ENCODE measurements around the gene EYS. TPM values are rescaled to one million over a fixed set of nuclear protein-coding genes. Genes with fewer than 3 reads are reported as not detected.

EYS gene
- total RNA-seq, 1 experiment from 2014 or later: not detected

GRCh38 chr6:64683682-64684081 lies 1023.3 kb downstream of the EYS start:
- intact Hi-C loops (cut with micrococcal nuclease): no loop called here
- H3K4me1 ChIP-seq (ENCODE audit: control insufficient read depth in 1 of 2, insufficient read depth in 2 of 2, low read length in 2 of 2): no peaks in the 10 kb centered on the region
- no peaks in the 10 kb centered on the region for H4K20me1 ChIP-seq (ENCODE audit: insufficient read depth)
- no peak overlapping the region for H3K4me3 ChIP-seq (replicated peaks in 1 of 2; ENCODE audit: low read depth in 1 of 2, low read length in 2 of 2)
- BruUV-seq (replicated peaks): no TSS peak
- H3K36me3 ChIP-seq (ENCODE audit: control insufficient read depth in 1 of 2, insufficient read depth in 2 of 2, low read length in 2 of 2): no peaks in the 10 kb centered on the region
- RAD21 ChIA-PET (ENCODE audit: low non-redundant PET in 1 of 2, low total read pairs in 2 of 2, uncharacterized antibody in 2 of 2, unreplicated experiment in 2 of 2): no interaction called here
- DNase-seq (ENCODE audit: low read depth, low spot score) (no peak), ATAC-seq (no peak)
- POLR2A ChIA-PET: no interaction called here
- H3K27me3 ChIP-seq (ENCODE audit: insufficient read depth, low read length): no peaks in the 10 kb centered on the region
- CTCF ChIA-PET: no interaction called here
- no peaks in the 10 kb centered on the region for H3K9me2 ChIP-seq (ENCODE audit: insufficient read depth)
- H3K79me2 ChIP-seq (ENCODE audit: insufficient read depth, low read length): no peaks in the 10 kb centered on the region
- H2AFZ ChIP-seq (ENCODE audit: low read depth, low read length, poor library complexity, severe bottlenecking): no peak overlapping the region
- H3K9ac ChIP-seq (ENCODE audit: low read length): no peak overlapping the region
- TF ChIP-seq YY1 (IDR thresholded peaks at IDR 0.05; ENCODE audit: extremely low read depth, insufficient replicate concordance, low read depth, low read length) (no peak), JUND (IDR thresholded peaks at IDR 0.05) (no peak), ELF1 (IDR thresholded peaks at IDR 0.05; ENCODE audit: borderline replicate concordance, low read depth) (no peak), ZFX (IDR thresholded peaks at IDR 0.05) (no peak), TCF7L2 (IDR thresholded peaks at IDR 0.05; ENCODE audit: borderline replicate concordance, extremely low read depth, insufficient read depth, insufficient read length) (no peak)
- H3K9me3 ChIP-seq (ENCODE audit: control insufficient read depth in 1 of 2, insufficient read depth in 1 of 2, low read depth in 1 of 2, low read length in 2 of 2): peaks cover 7 to 17% of the 10 kb centered on the region in 2 experiments; a peak in 2 of 4 replicates
- no peak overlapping the region for H3K4me2 ChIP-seq (ENCODE audit: low read length)
- H3K27ac ChIP-seq (ENCODE audit: low read depth, low read length): no peak overlapping the region

- RAD21 ChIA-PET (ENCODE audit: low non-redundant PET in 1 of 2, low total read pairs in 2 of 2, uncharacterized antibody in 2 of 2, unreplicated experiment in 2 of 2): no interaction called here
- Histone ChIP-seq H3K9ac (ENCODE audit: low read length) (no peak overlapping the region), H3K9me2 (ENCODE audit: insufficient read depth) (no peaks in the 10 kb centered on the region), H2AFZ (ENCODE audit: low read depth, low read length, poor library complexity, severe bottlenecking) (no peak overlapping the region), H3K4me2 (ENCODE audit: low read length) (no peak overlapping the region), H3K9me3 (ENCODE audit: control insufficient read depth in 1 of 2, insufficient read depth in 1 of 2, low read depth in 1 of 2, low read length in 2 of 2) (peaks cover 8 to 17% of the 10 kb centered on the region in 2 experiments; a peak in 2 of 4 replicates), H4K20me1 (ENCODE audit: insufficient read depth) (no peaks in the 10 kb centered on the region), H3K4me3 (replicated peaks in 1 of 2; ENCODE audit: low read depth in 1 of 2, low read length in 2 of 2) (no peak overlapping the region), H3K27me3 (ENCODE audit: insufficient read depth, low read length) (no peaks in the 10 kb centered on the region), H3K4me1 (ENCODE audit: control insufficient read depth in 1 of 2, insufficient read depth in 2 of 2, low read length in 2 of 2) (no peaks in the 10 kb centered on the region), H3K27ac (ENCODE audit: low read depth, low read length) (no peak overlapping the region), H3K79me2 (ENCODE audit: insufficient read depth, low read length) (no peaks in the 10 kb centered on the region), H3K36me3 (ENCODE audit: control insufficient read depth in 1 of 2, insufficient read depth in 2 of 2, low read length in 2 of 2) (no peaks in the 10 kb centered on the region)
- intact Hi-C loops (cut with micrococcal nuclease): no loop called here
- CTCF ChIA-PET: no interaction called here
- ATAC-seq: no peak
- BruUV-seq (replicated peaks): no TSS peak
- DNase-seq (ENCODE audit: low read depth, low spot score): no peak
- no peak for TF ChIP-seq CEBPB (IDR thresholded peaks at IDR 0.05; ENCODE audit: low read depth)
- TF ChIP-seq FOSL1 (IDR thresholded peaks at IDR 0.05; ENCODE audit: low read depth): no peak
- TF ChIP-seq ELF1 (IDR thresholded peaks at IDR 0.05; ENCODE audit: borderline replicate concordance, low read depth): no peak
- TF ChIP-seq CTCF (IDR thresholded peaks at IDR 0.05 in 2 of 3, conservative IDR thresholded peaks at IDR 0.05 in 1 of 3; ENCODE audit: borderline replicate concordance in 1 of 3, insufficient read depth in 1 of 3, low read depth in 2 of 3, low read length in 2 of 3): no peak
- TF ChIP-seq SP1 (IDR thresholded peaks at IDR 0.05; ENCODE audit: low read depth): no peak
- TF ChIP-seq JUND (IDR thresholded peaks at IDR 0.05): no peak
- TF ChIP-seq CBX3 (IDR thresholded peaks at IDR 0.05; ENCODE audit: low read depth): no peak
- no peak for TF ChIP-seq POLR2AphosphoS5 (IDR thresholded peaks at IDR 0.05; ENCODE audit: low read depth, low read length)
- TF ChIP-seq POLR2A (IDR thresholded peaks at IDR 0.05; ENCODE audit: borderline replicate concordance, extremely low read depth, insufficient read depth, insufficient read length): no peak
- TF ChIP-seq MAX (IDR thresholded peaks at IDR 0.05): no peak
- no peak for TF ChIP-seq ZFX (IDR thresholded peaks at IDR 0.05)
- no peak for TF ChIP-seq EZH2 (IDR thresholded peaks at IDR 0.05)
- POLR2A ChIA-PET: no interaction called here
Observed at GRCh38 chr6:64681416-64682160, 1025.4 kb downstream of the EYS start.
